Renal cortical epithelial cell (primary cell): ENCODE measurements around the gene DOCK3. TPM values are rescaled to one million over a fixed set of nuclear protein-coding genes. Genes with fewer than 3 reads are reported as not detected.
"Not testable (repeated sequence)": the region's sequence is repeated elsewhere in the genome, so short reads cannot be mapped to it uniquely, and the experiment has no call there.

ENCODE experiments used
- DNase-seq: peaks from one replicate; pipeline ENCODE4 v3.0.0-alpha.2; 2011; ENCODE audit warnings: low read depth
- total RNA-seq: library from RNA; depleted of rRNA; stranded (reverse); fragments of >200 nt; gene quantifications from 2 replicates; pipeline ENCODE4 v1.2.3, GENCODE V29; 2014

DOCK3 gene
- total RNA-seq, 1 donor from 2014 or later = 0.35 TPM

DNA sequence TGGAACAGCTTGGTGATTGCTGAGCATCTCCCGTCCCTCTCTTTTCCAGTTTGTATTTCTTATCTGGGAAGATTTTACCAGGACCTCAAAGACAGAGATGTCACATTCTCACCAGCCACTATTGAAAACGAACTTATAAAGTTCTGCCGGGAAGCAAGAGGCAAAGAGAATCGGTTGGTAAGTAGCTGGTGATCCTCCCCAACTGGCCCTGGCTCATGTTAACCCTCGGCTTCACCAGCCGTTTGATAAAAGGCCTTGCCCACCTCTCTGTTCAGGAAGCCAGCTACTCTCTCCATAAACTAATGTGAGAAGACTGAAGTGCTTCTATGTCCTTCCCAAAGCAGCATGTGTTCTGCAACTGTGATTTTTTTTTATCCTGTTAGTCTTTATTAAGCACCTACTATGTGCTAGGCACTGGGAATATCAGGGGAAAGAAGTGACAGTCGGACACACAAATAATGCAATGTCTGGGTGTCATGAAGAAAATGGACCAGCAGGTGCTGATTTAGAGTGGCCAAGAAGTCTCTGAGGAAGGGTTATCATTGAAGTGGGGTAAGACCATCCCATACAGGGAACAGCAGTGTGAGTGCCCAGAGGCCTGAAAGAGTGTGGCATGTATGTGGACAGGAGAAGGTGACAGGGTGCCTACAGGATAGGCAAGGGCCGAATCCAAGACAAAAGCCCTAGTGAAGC lies 711.6 kb downstream of the DOCK3 start:
- DNase-seq = no peak

- DNase-seq = no peak
These were observed 712.1 kb downstream of the DOCK3 start for GRCh38 chr3:51386852-51387229.

- DNase-seq = not testable (repeated sequence)
These were observed 712.6 kb downstream of the DOCK3 start for GRCh38 chr3:51387281-51387680.

DNA sequence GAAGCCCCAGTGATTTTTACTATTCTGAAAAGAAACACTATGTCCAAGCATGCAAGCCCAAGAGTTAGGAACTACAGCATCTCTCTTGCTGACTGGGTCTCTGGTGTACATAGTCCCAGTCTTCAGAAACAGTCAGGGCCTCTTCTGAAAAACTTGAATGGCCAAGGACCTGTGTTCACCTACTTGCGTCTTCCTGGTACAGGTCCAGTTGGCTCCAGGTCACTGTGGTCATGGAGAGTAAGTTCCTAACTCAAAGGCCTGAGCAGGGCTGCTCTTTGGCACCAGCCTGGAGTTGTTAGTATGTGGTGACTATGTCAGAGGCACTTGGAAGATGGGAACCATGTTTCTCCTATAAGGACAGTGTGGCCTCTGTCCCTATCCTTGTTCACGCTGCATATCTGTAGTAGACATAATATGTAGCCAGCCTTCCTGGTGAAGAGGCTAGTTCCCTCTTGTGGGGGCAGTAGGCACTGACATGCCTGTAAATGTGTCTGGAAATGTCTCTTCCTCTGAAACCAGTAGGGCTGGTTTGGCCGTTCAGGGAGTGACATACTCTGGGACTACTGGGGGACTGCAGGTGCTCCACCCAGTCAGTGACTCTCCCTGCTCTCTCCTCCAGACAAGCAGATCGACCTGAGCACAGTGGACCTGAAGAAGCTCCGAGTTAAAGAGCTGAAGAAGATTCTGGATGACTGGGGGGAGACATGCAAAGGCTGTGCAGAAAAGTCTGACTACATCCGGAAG lies 713.7 kb downstream of the DOCK3 start:
- peak; percentile 37 for DNase-seq

- DNase-seq = peak; percentile 33
These were observed 714.9 kb downstream of the DOCK3 start for GRCh38 chr3:51389423-51390183.

GRCh38 chr3:51390246-51391074 lies 715.7 kb downstream of the DOCK3 start:
- DNase-seq = no peak

GRCh38 chr3:51391075-51391565 lies 716.4 kb downstream of the DOCK3 start, which contains the start of gene RBM15B:
TSS of gene RBM15B (plus strand) at chr3:51391285. CDS start at chr3:51391400, 115 bp downstream.
- DNase-seq = peak; percentile 82

DNA sequence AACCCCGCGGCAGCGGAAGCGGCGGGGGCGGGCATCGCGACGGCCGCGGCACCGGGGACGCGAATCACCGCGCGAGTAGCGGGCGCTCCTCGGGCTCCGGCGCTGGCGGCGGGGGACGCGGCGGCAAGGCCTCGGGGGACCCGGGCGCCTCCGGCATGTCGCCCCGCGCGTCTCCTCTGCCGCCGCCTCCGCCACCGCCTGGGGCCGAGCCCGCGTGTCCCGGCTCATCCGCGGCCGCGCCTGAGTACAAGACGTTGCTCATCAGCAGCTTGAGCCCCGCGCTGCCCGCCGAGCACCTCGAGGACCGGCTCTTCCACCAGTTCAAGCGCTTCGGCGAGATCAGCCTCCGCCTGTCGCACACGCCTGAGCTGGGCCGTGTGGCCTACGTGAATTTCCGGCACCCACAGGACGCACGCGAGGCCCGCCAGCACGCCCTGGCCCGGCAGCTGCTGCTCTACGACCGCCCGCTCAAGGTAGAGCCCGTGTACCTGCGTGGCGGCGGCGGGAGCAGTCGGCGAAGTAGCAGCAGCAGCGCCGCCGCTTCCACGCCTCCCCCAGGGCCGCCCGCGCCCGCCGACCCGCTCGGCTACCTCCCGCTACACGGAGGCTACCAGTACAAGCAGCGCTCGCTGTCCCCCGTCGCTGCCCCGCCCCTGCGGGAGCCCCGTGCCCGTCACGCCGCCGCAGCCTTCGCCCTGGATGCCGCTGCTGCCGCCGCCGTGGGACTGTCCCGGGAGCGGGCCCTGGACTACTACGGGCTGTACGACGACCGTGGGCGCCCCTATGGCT lies 717.0 kb downstream of the DOCK3 start:
- no peak for DNase-seq

DNA sequence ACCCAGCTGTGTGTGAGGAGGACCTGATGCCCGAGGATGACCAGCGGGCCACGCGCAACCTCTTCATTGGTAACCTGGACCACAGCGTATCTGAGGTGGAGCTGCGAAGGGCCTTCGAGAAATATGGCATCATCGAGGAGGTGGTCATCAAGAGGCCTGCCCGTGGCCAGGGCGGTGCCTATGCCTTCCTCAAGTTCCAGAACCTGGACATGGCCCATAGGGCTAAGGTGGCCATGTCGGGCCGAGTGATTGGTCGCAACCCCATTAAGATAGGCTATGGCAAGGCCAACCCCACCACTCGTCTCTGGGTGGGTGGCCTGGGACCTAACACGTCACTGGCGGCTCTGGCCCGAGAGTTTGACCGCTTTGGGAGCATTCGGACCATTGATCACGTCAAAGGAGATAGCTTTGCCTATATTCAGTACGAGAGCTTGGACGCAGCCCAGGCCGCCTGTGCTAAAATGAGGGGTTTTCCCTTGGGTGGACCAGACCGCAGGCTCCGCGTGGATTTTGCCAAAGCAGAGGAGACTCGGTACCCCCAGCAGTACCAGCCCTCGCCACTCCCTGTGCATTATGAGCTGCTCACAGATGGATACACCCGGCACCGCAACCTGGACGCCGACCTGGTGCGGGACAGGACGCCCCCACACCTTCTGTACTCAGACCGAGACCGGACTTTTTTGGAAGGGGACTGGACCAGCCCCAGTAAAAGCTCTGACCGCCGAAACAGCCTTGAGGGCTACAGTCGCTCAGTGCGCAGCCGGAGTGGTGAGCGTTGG lies 717.8 kb downstream of the DOCK3 start:
- no peak for DNase-seq

GRCh38 chr3:51393134-51393495 lies 718.4 kb downstream of the DOCK3 start:
- DNase-seq = no peak

DNA sequence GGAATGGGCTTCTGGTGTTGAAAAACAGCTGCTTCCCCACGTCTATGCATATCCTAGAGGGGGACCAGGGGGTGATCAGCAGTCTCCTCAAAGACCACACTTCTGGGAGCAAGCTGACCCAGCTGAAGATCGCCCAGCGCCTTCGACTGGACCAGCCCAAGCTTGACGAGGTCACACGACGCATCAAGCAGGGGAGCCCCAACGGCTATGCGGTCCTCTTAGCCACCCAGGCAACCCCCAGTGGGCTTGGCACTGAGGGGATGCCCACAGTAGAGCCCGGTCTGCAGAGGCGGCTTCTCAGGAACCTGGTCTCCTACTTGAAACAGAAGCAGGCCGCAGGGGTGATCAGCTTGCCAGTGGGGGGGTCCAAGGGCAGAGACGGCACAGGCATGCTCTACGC lies 718.8 kb downstream of the DOCK3 start:
- DNase-seq = no peak

DNA sequence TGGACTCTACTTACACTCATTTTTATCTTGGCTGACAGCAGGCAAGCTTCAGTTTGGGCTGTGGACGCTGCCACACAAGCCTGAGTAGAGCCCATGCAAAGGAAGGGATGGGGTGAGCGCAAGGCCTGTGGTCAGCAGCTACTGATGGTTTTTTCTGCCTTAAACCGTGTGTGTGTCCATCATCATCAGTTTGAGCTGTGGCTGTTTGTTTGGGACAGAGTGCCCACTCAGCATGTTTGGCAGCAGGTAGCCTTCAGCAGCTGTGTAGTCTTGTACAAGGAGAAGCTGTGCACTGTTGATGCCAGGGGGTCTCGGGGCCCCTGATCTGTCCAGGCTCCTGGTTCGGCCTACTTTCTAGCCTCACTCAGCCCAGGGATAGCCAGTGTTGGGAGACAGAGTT lies 719.8 kb downstream of the DOCK3 start:
- DNase-seq = no peak

DNA sequence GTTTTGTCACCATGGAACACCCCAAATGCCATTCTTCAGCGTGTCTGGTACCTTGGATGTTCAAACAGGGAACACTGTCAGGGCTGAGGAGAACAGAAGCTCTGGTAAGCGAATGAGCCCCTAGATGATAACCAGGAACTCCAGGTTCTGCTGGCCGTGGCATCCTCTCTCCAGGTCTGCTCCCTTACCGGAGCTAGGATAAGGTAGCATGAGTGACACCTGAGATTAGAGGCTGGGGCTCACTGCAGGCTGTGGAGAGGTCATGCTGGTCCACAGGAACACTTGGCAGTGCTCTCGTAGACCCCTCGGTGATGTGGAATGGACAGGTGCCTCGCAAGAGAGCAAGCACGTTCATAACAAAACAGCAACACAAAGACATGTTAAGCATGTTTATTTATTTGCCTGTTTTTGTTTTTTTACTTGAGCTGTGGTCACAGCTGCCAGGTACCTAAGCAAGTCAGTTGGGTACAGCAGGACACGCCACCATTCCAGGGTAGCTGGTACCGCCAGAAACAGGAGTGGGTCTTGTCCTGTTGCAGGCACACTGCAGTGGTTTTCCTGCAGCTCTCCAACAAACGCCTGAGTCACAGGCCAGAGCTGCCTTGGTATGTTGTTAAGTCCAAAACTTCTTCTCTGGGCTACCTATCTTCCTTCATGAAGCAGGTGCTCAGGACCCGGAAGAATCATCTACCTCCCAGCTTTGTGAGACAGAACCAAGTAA lies 720.9 kb downstream of the DOCK3 start:
- no peak for DNase-seq

DNA sequence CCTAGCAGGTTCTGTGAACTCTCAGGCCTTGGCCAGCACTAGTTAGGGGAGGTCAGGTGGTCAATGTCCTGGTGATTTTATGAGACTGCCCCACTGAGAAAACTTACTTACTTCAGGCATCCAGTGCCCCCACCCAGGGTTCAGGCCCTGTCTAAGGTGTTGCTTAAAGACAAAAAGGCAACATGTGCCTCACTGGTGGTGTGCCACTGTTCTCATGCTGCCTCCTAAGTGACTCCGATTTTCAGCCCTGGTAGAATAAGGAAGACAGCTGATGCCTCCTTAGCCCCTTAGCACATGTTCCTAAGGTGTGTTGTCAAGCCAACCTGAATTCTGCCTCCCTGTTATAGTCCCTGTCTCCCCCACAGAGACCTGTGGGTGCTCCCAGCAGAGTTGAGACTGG lies 721.7 kb downstream of the DOCK3 start:
- DNase-seq = no peak

GRCh38 chr3:51397392-51397791 lies 722.7 kb downstream of the DOCK3 start:
- DNase-seq = no peak

- DNase-seq = no peak
These were observed 724.0 kb downstream of the DOCK3 start for GRCh38 chr3:51398595-51399310.

GRCh38 chr3:51400166-51400565 lies 725.4 kb downstream of the DOCK3 start:
- no peak for DNase-seq

DNA sequence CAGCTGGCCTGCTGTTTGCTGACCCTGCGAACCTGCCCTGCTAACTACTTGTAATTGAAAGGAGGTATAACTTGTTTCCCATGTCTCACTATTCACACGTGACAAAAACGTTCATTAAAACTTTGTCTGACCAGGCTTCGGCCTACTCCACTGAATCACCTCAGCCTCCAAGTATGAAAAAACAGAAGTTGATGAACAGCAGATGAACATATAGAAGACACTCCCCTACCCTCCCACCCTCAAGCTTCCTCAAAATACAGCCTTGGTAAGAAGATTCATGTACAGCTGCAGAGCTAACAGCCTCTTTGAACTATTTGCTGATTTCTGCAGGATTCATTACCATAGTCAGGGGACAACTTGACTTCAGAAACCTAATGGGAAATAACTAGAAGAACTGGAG lies 727.0 kb downstream of the DOCK3 start:
- DNase-seq = no peak

- no peak for DNase-seq
These were observed 728.9 kb downstream of the DOCK3 start for GRCh38 chr3:51403675-51404074.
